K562 (cell line): ENCODE data around the gene PDHX. TPM values are rescaled to one million over a fixed set of nuclear protein-coding genes. Genes with fewer than 3 reads are reported as not detected.
"Not testable (repeated sequence)": the region's sequence is repeated elsewhere in the genome, so short reads cannot be mapped to it uniquely, and the experiment has no call there.

Source experiments
- ATAC-seq: fragments of 200-7000 bp; cut with Tn5 transposase; 3 replicates; pipeline ENCODE4 v1.9.1; 2020; ENCODE audit warnings: moderate library complexity
- BruUV-seq: library from RNA; stranded (reverse); fragments of 400-500 nt; replicated peaks from 2 replicates; lab custom pipeline; 2021; lab: Mats Ljungman, UMichigan
- CTCF ChIA-PET: fragments of 300-600 bp; formaldehyde crosslinking; extraction: SDS; loops from one replicate; lab custom pipeline; 2021; ENCODE audit warnings: low intra/inter-chr PET ratio; lab: Yijun Ruan, JAX
- POLR2A ChIA-PET: fragments of 300-600, 350-650 bp; sonication (Branson Sonifier 250); formaldehyde crosslinking; extraction: SDS; loops from one replicate; lab custom pipeline; 2021; ENCODE audit warnings: antibody characterized with exemption, inconsistent platforms; lab: Yijun Ruan, JAX
- DNase-seq, 4 experiments: peaks; one replicate each; pipeline versions ENCODE4 v3.0.0 to v3.0.0-alpha.2; 2011 to 2018; ENCODE audit warnings: low spot score in 3 of 4, mixed read lengths in 3 of 4; ENCODE audit errors: extremely low read depth in 1 of 4
- FAIRE-seq: peaks from 2 replicates; lab custom pipeline; 2011; peaks lifted over from hg19 to GRCh38; lab: Jason Lieb, UNC
- H2AFZ ChIP-seq: 2 replicates; pipeline ENCODE4 v1.6.0; 2011; ENCODE audit warnings: low read depth, low read length, control low read depth, inconsistent platforms
- H3K27ac ChIP-seq: fragments of 200-600 bp; 3 replicates; pipeline ENCODE4 v1.8.0; 2011; ENCODE audit warnings: low read depth, mild to moderate bottlenecking, control low read depth, inconsistent platforms, low read length, moderate library complexity, mixed read lengths; ENCODE audit errors: extremely low read depth
- H3K27me3 ChIP-seq, 2 experiments: fragments of 300-600 bp in 1 of 2; 2 replicates in 1 of 2; 3 replicates in 1 of 2; pipeline versions ENCODE4 v1.6.0 to v1.8.0; 2011; ENCODE audit warnings: inconsistent platforms in 2 of 2, low read length in 2 of 2, mild to moderate bottlenecking in 1 of 2, mixed read lengths in 1 of 2, moderate library complexity in 1 of 2; ENCODE audit not compliant: control insufficient read depth in 2 of 2, insufficient read depth in 2 of 2
- H3K36me3 ChIP-seq: fragments of 300-600 bp; 3 replicates; pipeline ENCODE4 v1.8.0; 2011; ENCODE audit warnings: mild to moderate bottlenecking, low read length, inconsistent platforms; ENCODE audit not compliant: control insufficient read depth, insufficient read depth
- H3K4me1 ChIP-seq, 2 experiments: fragments of 200-600 bp in 1 of 2; replicated peaks in 1 of 2; 2 replicates in 1 of 2; 3 replicates in 1 of 2; pipeline versions ENCODE4 v1.5.1 to v1.8.0; 2011; ENCODE audit warnings: inconsistent platforms in 2 of 2, low read length in 2 of 2, mild to moderate bottlenecking in 1 of 2, mixed read lengths in 1 of 2, moderate library complexity in 1 of 2; ENCODE audit not compliant: control insufficient read depth in 2 of 2, insufficient read depth in 2 of 2
- H3K4me2 ChIP-seq: 2 replicates; pipeline ENCODE4 v1.6.1; 2011; ENCODE audit warnings: low read length, control low read depth, inconsistent platforms, mixed read lengths; ENCODE audit not compliant: insufficient read depth
- H3K4me3 ChIP-seq: fragments of 200-600 bp; sonication (generic), shearing (Covaris generic); 2 replicates; pipeline ENCODE4 v1.5.1; 2016; ENCODE audit warnings: control low read depth, inconsistent platforms
- H3K79me2 ChIP-seq: fragments of 200-600 bp; 3 replicates; pipeline ENCODE4 v1.8.0; 2011; ENCODE audit warnings: low read length, inconsistent platforms; ENCODE audit not compliant: control insufficient read depth, insufficient read depth
- H3K9ac ChIP-seq, 2 experiments: 2 replicates each; pipeline versions ENCODE4 v1.6.0 to v1.6.1; 2011; ENCODE audit warnings: low read depth in 2 of 2, low read length in 2 of 2, control low read depth in 1 of 2, inconsistent platforms in 1 of 2, mild to moderate bottlenecking in 1 of 2, mixed read lengths in 1 of 2; ENCODE audit not compliant: insufficient read depth in 1 of 2
- H3K9me1 ChIP-seq: one replicate; pipeline ENCODE4 v1.6.0; 2011; ENCODE audit warnings: inconsistent platforms, mild to moderate bottlenecking, low read length, moderate library complexity; ENCODE audit not compliant: control insufficient read depth, insufficient read depth
- H3K9me3 ChIP-seq: replicated peaks from 2 replicates; pipeline ENCODE4 v1.5.1; 2011; ENCODE audit warnings: low read depth, low read length, inconsistent platforms; ENCODE audit not compliant: control insufficient read depth, insufficient read depth
- H4K20me1 ChIP-seq: replicated peaks from 2 replicates; pipeline ENCODE4 v1.6.1; 2011; ENCODE audit warnings: low read length, inconsistent platforms, mixed read lengths; ENCODE audit not compliant: control insufficient read depth, insufficient read depth
- CHCHD3 ChIP-seq: fragments of 250-450 bp; sonication (Bioruptor Pico); IDR thresholded peaks from 2 replicates; pipeline ENCODE4 v2.1.2; 2022; ENCODE audit warnings: mild to moderate bottlenecking
- FOXA3 ChIP-seq, 2 experiments: fragments of 450-650 bp in 1 of 2; sonication (generic) in 1 of 2; formaldehyde crosslinking; IDR thresholded peaks in 1 of 2; conservative IDR thresholded peaks in 1 of 2; 2 replicates each; pipeline versions ENCODE4 v1.4.0 to v1.8.0; 2020 to 2022; ENCODE audit warnings: mild to moderate bottlenecking in 2 of 2, missing genetic modification reagents in 1 of 2
- FOXJ2 ChIP-seq: fragments of 200-800 bp; sonication (Bioruptor generic); IDR thresholded peaks from 2 replicates; pipeline ENCODE4 v1.6.1; 2016; ENCODE audit warnings: missing genetic modification characterization, missing compliant biosample characterization
- HMGXB4 ChIP-seq: sonication (generic); formaldehyde crosslinking; IDR thresholded peaks from 2 replicates; pipeline ENCODE4 v1.8.1; 2023; ENCODE audit warnings: mild to moderate bottlenecking, missing genetic modification reagents
- MAFG ChIP-seq: fragments of 450-650 bp; conservative IDR thresholded peaks from 2 replicates; pipeline ENCODE4 v1.6.1; 2016; ENCODE audit warnings: missing genetic modification characterization, missing compliant biosample characterization
- NFRKB ChIP-seq: fragments of 450-650 bp; IDR thresholded peaks from 2 replicates; pipeline ENCODE4 v1.6.1; 2016; ENCODE audit warnings: low read depth
- NFYB ChIP-seq: IDR thresholded peaks from 2 replicates; pipeline ENCODE4 v1.6.1; 2011; ENCODE audit warnings: mild to moderate bottlenecking, moderate library complexity; ENCODE audit not compliant: insufficient read length; ENCODE audit errors: extremely low read depth
- RBM25 ChIP-seq: fragments of 200-400 bp; formaldehyde crosslinking; IDR thresholded peaks from 2 replicates; pipeline ENCODE4 v1.6.1; 2018; ENCODE audit warnings: low read length, low read depth, moderate library complexity; ENCODE audit not compliant: severe bottlenecking
- ZBTB43 ChIP-seq: sonication (generic); formaldehyde crosslinking; IDR thresholded peaks from 2 replicates; pipeline ENCODE4 v1.8.0; 2023; ENCODE audit warnings: mild to moderate bottlenecking, missing genetic modification reagents
- ZNF75A ChIP-seq: fragments of 450-650 bp; formaldehyde crosslinking; IDR thresholded peaks from 2 replicates; pipeline ENCODE4 v1.4.0; 2020; ENCODE audit warnings: mild to moderate bottlenecking
- WGBS: fragments of 100-300 bp; shearing (Covaris generic); methylation state at CpG from one replicate; pipeline ENCODE4 v1.1.6; 2016; ENCODE audit warnings: low coverage, mixed read lengths; ENCODE audit not compliant: insufficient coverage; ENCODE audit errors: missing lambda C conversion rate; 5-methylcytosine and 5-hydroxymethylcytosine counted together
- in situ Hi-C: fragments of 300-500 bp; cut with MboI; formaldehyde crosslinking; loops from 4 replicates; pipeline ENCODE4 v1.15.0; 2018; ENCODE audit warnings: inconsistent platforms, mixed read lengths
- intact Hi-C: fragments of 100-400 bp; cut with micrococcal nuclease; formaldehyde crosslinking; loops from 2 replicates; pipeline ENCODE4 v1.14.2; 2022
- polyA plus RNA-seq, 8 experiments: library from polyadenylated mRNA; depleted of rRNA in 4 of 8; stranded (reverse) in 5 of 8; unstranded in 3 of 8; fragments of >200 nt; fragmentation: Nextera tagmentation in 2 of 8; fragmentation: Illumina TruSeq in 1 of 8; extraction: Ambion mirVana in 2 of 8; extraction: Trizol in 1 of 8; gene quantifications; 2 replicates each; pipeline versions ENCODE4 v1.2.1 to v1.2.3, GENCODE V29; 2011 to 2014; ENCODE audit warnings: inconsistent platforms in 1 of 8, missing spikeins in 1 of 8
- total RNA-seq, 7 experiments: library from RNA; depleted of rRNA in 6 of 7; stranded (reverse); fragments of >200 nt in 6 of 7; fragmentation: Illumina TruSeq in 2 of 7; extraction: Trizol in 2 of 7; gene quantifications; 2 replicates each; pipeline versions ENCODE4 v1.2.1 to v1.2.3, GENCODE V29; 2011 to 2021; ENCODE audit warnings: low replicate concordance in 1 of 7

The PDHX gene
- total and polyA plus RNA-seq, 9 of the 15 experiments (the other 6 are each of a cell fraction or from before 2014, with no cell fraction given) = 20.8 to 43.5 (median 31.2) TPM

- CTCF ChIA-PET, H3K9ac ChIP-seq, H3K4me3 ChIP-seq, BruUV-seq, H3K9me3 ChIP-seq, H3K27me3 ChIP-seq, intact Hi-C loops, H2AFZ ChIP-seq, H3K9me1 ChIP-seq, H3K27ac ChIP-seq, ATAC-seq, in situ Hi-C loops, H3K4me2 ChIP-seq, H4K20me1 ChIP-seq, DNase-seq, FAIRE-seq: not testable (repeated sequence)
- Histone ChIP-seq H3K79me2 (peaks cover 82% of the 10 kb centered on the region), H3K36me3 (peaks cover 33% of the 10 kb centered on the region), H3K4me1 (peaks cover 10 to 14% of the 10 kb centered on the region in 2 experiments; a peak in 4 of 5 replicates)
- TF ChIP-seq RBM25 (peak; percentile 28), NFYB (peak; percentile 81)
- 94% methylated on average over 10 of the region's 10 CpGs for whole genome bisulfite sequencing
- POLR2A ChIA-PET = interaction anchor here (0.7 to 1.4 kb wide), 2 partner anchors 15 to 381 kb away, joined by 3 read pairs; no protein-coding TSS in a partner anchor
Measured at GRCh38 chr11:34913556-34913955, 2.9 kb upstream of the PDHX start.

- H3K27ac ChIP-seq = peak overlapping the region; percentile 94
- in situ Hi-C loops = no loop called here
- H3K4me3 ChIP-seq = peak overlapping the region; percentile 90
- TSS peak; percentile 62 for BruUV-seq
- peaks cover 5 to 9% of the 10 kb centered on the region in 2 experiments; a peak in 2 of 5 replicates for H3K4me1 ChIP-seq
- H3K79me2 ChIP-seq = peaks cover 81% of the 10 kb centered on the region
- peak overlapping the region; percentile 97 for H2AFZ ChIP-seq
- ChIA-PET CTCF (no interaction called here), POLR2A (interaction anchor here (0.6 to 1.3 kb wide), 6 partner anchors 8 to 402 kb away, joined by 3 to 5 read pairs (median 4); partner anchors contain the start of gene ELF5)
- H3K9me3 ChIP-seq = peaks cover 3% of the 10 kb centered on the region; the same call in 1 of the 2 replicates
- FAIRE-seq = peak; percentile 32
- DNase-seq = peak in 2 of 4 experiments; percentile 13 to 37
- H3K36me3 ChIP-seq = peaks cover 35% of the 10 kb centered on the region
- WGBS = 2% methylated on average over 31 of the region's 34 CpGs
- no peaks in the 10 kb centered on the region for H3K9me1 ChIP-seq
- peak; percentile 5 for ATAC-seq
- no peaks in the 10 kb centered on the region for H4K20me1 ChIP-seq
- H3K27me3 ChIP-seq = no peaks in the 10 kb centered on the region
- peak overlapping the region; percentile 96 for H3K4me2 ChIP-seq
- H3K9ac ChIP-seq = peak overlapping the region; percentile 91 to 100
- intact Hi-C loops = no loop called here
- no peak; the same call in 1 of the 2 replicates for TF ChIP-seq HMGXB4 (CRISPR knock-in tag)
- 0 out of 4 replicates have a peak, but pooled peaks of 1 of the 2 experiments have one; percentile 10 for TF ChIP-seq FOXA3 (CRISPR knock-in tag; conservative IDR thresholded peaks at IDR 0.05 in 1 of 2, IDR thresholded peaks at IDR 0.05 in 1 of 2)
- TF ChIP-seq FOXJ2 (tag) = 0 out of 2 replicates have a peak, but pooled peaks have one; percentile 40
- TF ChIP-seq MAFG (tag) = peak; percentile 40; the same call in 1 of the 2 replicates
- TF ChIP-seq ZBTB43 (CRISPR knock-in tag) = 0 out of 2 replicates have a peak, but pooled peaks have one; percentile 5
- TF ChIP-seq ZNF75A (CRISPR knock-in tag) = no peak
- TF ChIP-seq NFRKB = 0 out of 2 replicates have a peak, but pooled peaks have one; percentile 38
- no peak for TF ChIP-seq CHCHD3
Measured at GRCh38 chr11:34915136-34916014, 1.0 kb upstream of the PDHX start.
